H1 (cell line): Measurements from ENCODE around the gene INHA. TPM values are rescaled to one million over a fixed set of nuclear protein-coding genes. Genes with fewer than 3 reads are reported as not detected.

Source experiments
- CTCF ChIA-PET: fragments of 300-600 bp; sonication (Branson Sonifier 250); formaldehyde crosslinking; loops from one replicate; lab custom pipeline; 2021; ENCODE audit not compliant: partially characterized antibody; lab: Charles Lee
- POLR2A ChIA-PET: fragments of 300-600 bp; sonication (Branson Sonifier 250); formaldehyde crosslinking; loops from one replicate; lab custom pipeline; 2021; ENCODE audit warnings: inconsistent platforms; ENCODE audit not compliant: partially characterized antibody; lab: Charles Lee
- DNase-seq, 2 experiments: peaks; one replicate each; pipeline versions ENCODE4 v3.0.0 to v3.0.0-alpha.2; 2010 to 2022; ENCODE audit warnings: low spot score in 2 of 2, low read depth in 1 of 2, mixed read lengths in 1 of 2
- FAIRE-seq: peaks from 2 replicates; lab custom pipeline; 2011; peaks lifted over from hg19 to GRCh38; lab: Jason Lieb, UNC
- H2AFZ ChIP-seq: 2 replicates; pipeline ENCODE4 v1.8.1; 2012; ENCODE audit warnings: low read length, inconsistent platforms
- H2AK5ac ChIP-seq: 2 replicates; pipeline ENCODE4 v1.6.1; 2013; ENCODE audit warnings: low read depth, low read length
- H2BK120ac ChIP-seq: replicated peaks from 2 replicates; pipeline ENCODE3; 2013; ENCODE audit warnings: low read depth, low read length, inconsistent platforms
- H2BK12ac ChIP-seq: 2 replicates; pipeline ENCODE4 v1.6.1; 2013; ENCODE audit warnings: low read depth, low read length
- H2BK15ac ChIP-seq: 2 replicates; pipeline ENCODE4 v1.6.1; 2013; ENCODE audit warnings: low read length
- H2BK20ac ChIP-seq: 2 replicates; pipeline ENCODE4 v1.6.1; 2013; ENCODE audit warnings: low read length
- H2BK5ac ChIP-seq: 2 replicates; pipeline ENCODE4 v1.6.1; 2013; ENCODE audit warnings: low read depth, low read length
- H3K14ac ChIP-seq: 2 replicates; pipeline ENCODE4 v1.6.1; 2013; ENCODE audit warnings: inconsistent platforms; ENCODE audit not compliant: insufficient read length
- H3K18ac ChIP-seq: 2 replicates; pipeline ENCODE4 v1.6.1; 2013; ENCODE audit warnings: low read length; ENCODE audit errors: extremely low read depth
- H3K23ac ChIP-seq: 2 replicates; pipeline ENCODE4 v1.6.1; 2013; ENCODE audit warnings: inconsistent platforms; ENCODE audit not compliant: insufficient read length
- H3K23me2 ChIP-seq: 2 replicates; pipeline ENCODE4 v1.6.1; 2013; ENCODE audit warnings: low read depth, low read length
- H3K27ac ChIP-seq: 2 replicates; pipeline ENCODE4 v1.6.1; 2011; ENCODE audit warnings: low read depth, low read length, inconsistent platforms
- H3K27me3 ChIP-seq, 4 experiments: replicated peaks in 1 of 4; 1 replicate in 1 of 4; 2 replicates in 3 of 4; pipeline versions ENCODE4 v1.6.1 to v1.8.1; 2011 to 2013; ENCODE audit warnings: low read length in 3 of 4, mild to moderate bottlenecking in 3 of 4, inconsistent platforms in 2 of 4, mixed read lengths in 2 of 4, moderate library complexity in 1 of 4; ENCODE audit not compliant: control insufficient read depth in 3 of 4, insufficient read depth in 3 of 4; ENCODE audit errors: extremely low read depth in 1 of 4
- H3K36me3 ChIP-seq, 4 experiments: 2 replicates each; pipeline versions ENCODE4 v1.6.1 to v1.8.1; 2011 to 2013; ENCODE audit warnings: mild to moderate bottlenecking in 4 of 4, low read length in 3 of 4, moderate library complexity in 2 of 4, control low read depth in 1 of 4, inconsistent platforms in 1 of 4; ENCODE audit not compliant: insufficient read depth in 4 of 4, control insufficient read depth in 2 of 4
- H3K4ac ChIP-seq: replicated peaks from 2 replicates; pipeline ENCODE3; 2013; ENCODE audit warnings: low read length, low read depth, mixed read lengths, inconsistent platforms; ENCODE audit not compliant: insufficient read length
- H3K4me1 ChIP-seq, 4 experiments: replicated peaks in 1 of 4; 1 replicate in 1 of 4; 2 replicates in 3 of 4; pipeline versions ENCODE4 v1.6.1 to v1.8.1; 2011 to 2013; ENCODE audit warnings: low read length in 3 of 4, inconsistent platforms in 2 of 4, mixed read lengths in 1 of 4; ENCODE audit not compliant: insufficient read depth in 4 of 4, control insufficient read depth in 3 of 4
- H3K4me2 ChIP-seq, 2 experiments: 2 replicates each; pipeline versions ENCODE4 v1.6.1 to v1.8.1; 2011 to 2013; ENCODE audit warnings: low read depth in 2 of 2, low read length in 2 of 2, control low read depth in 1 of 2, inconsistent platforms in 1 of 2, mild to moderate bottlenecking in 1 of 2; ENCODE audit not compliant: insufficient read depth in 1 of 2
- H3K4me3 ChIP-seq, 4 experiments: fragments of 200-600, 300-600 bp in 1 of 4; sonication (generic), shearing (Covaris generic), sonication (Bioruptor Twin) in 1 of 4; 2 replicates each; pipeline versions ENCODE4 v1.5.1 to v1.8.1; 2011 to 2016; ENCODE audit warnings: low read length in 4 of 4, low read depth in 3 of 4, control low read depth in 2 of 4, inconsistent platforms in 2 of 4, mild to moderate bottlenecking in 2 of 4, mixed read lengths in 1 of 4, moderate library complexity in 1 of 4; ENCODE audit not compliant: insufficient read depth in 2 of 4; ENCODE audit errors: extremely low read depth in 1 of 4
- H3K56ac ChIP-seq: replicated peaks from 2 replicates; pipeline ENCODE3; 2013; ENCODE audit warnings: low read depth, mild to moderate bottlenecking, mixed read lengths, low read length, inconsistent platforms; ENCODE audit not compliant: insufficient read length
- H3K79me1 ChIP-seq: 2 replicates; pipeline ENCODE4 v1.6.1; 2013; ENCODE audit warnings: low read depth, low read length, control low read depth
- H3K79me2 ChIP-seq, 2 experiments: 2 replicates each; pipeline versions ENCODE4 v1.6.1 to v1.8.1; 2012 to 2013; ENCODE audit warnings: low read length in 2 of 2, mild to moderate bottlenecking in 2 of 2, inconsistent platforms in 1 of 2; ENCODE audit not compliant: insufficient read depth in 2 of 2, control insufficient read depth in 1 of 2
- H3K9ac ChIP-seq, 4 experiments: replicated peaks in 1 of 4; 1 replicate in 1 of 4; 2 replicates in 3 of 4; pipeline versions ENCODE4 v1.6.1 to v1.8.1; 2011 to 2013; ENCODE audit warnings: low read depth in 3 of 4, low read length in 3 of 4, control low read depth in 2 of 4, mild to moderate bottlenecking in 2 of 4, moderate library complexity in 2 of 4, inconsistent platforms in 1 of 4; ENCODE audit errors: extremely low read depth in 1 of 4
- H3K9me3 ChIP-seq, 2 experiments: 2 replicates each; pipeline versions ENCODE4 v1.6.1 to v1.8.1; 2012 to 2013; ENCODE audit warnings: mild to moderate bottlenecking in 2 of 2, moderate library complexity in 2 of 2, control low read depth in 1 of 2, inconsistent platforms in 1 of 2, low read depth in 1 of 2, low read length in 1 of 2, mixed read lengths in 1 of 2; ENCODE audit not compliant: insufficient read depth in 2 of 2
- H4K20me1 ChIP-seq, 2 experiments: replicated peaks in 1 of 2; 2 replicates each; pipeline versions ENCODE3 to v1.8.1; 2011 to 2013; ENCODE audit warnings: inconsistent platforms in 2 of 2, low read length in 2 of 2, mild to moderate bottlenecking in 1 of 2; ENCODE audit not compliant: insufficient read depth in 2 of 2, control insufficient read depth in 1 of 2
- H4K5ac ChIP-seq: 2 replicates; pipeline ENCODE4 v1.6.1; 2013; ENCODE audit warnings: low read length, low read depth, mixed read lengths, inconsistent platforms; ENCODE audit not compliant: insufficient read length
- H4K8ac ChIP-seq: 2 replicates; pipeline ENCODE4 v1.8.0; 2013; ENCODE audit warnings: mild to moderate bottlenecking, moderate library complexity, low read length, inconsistent platforms; ENCODE audit not compliant: insufficient read depth; ENCODE audit errors: extremely low read depth
- H4K91ac ChIP-seq: replicated peaks from 2 replicates; pipeline ENCODE3; 2013; ENCODE audit warnings: low read length, mixed read lengths, inconsistent platforms; ENCODE audit not compliant: insufficient read length
- HDAC2 ChIP-seq, 2 experiments: fragments of 300-600 bp in 1 of 2; sonication (generic) in 1 of 2; IDR thresholded peaks; 2 replicates each; pipeline ENCODE4 v1.6.1; 2011 to 2012; ENCODE audit warnings: low read depth in 2 of 2, low read length in 2 of 2, mild to moderate bottlenecking in 2 of 2, moderate library complexity in 2 of 2, borderline replicate concordance in 1 of 2, inconsistent platforms in 1 of 2
- KDM5A ChIP-seq: fragments of 200-600 bp; IDR thresholded peaks from 2 replicates; pipeline ENCODE4 v1.7.1; 2012; ENCODE audit warnings: mild to moderate bottlenecking, low read length, inconsistent platforms, mixed read lengths
- POLR2AphosphoS5 ChIP-seq: IDR thresholded peaks from 2 replicates; pipeline ENCODE4 v1.6.1; 2011; ENCODE audit warnings: low read depth, low read length
- WGBS, 2 experiments: shearing (Covaris generic) in 1 of 2; methylation state at CpG; one replicate each; pipeline versions ENCODE4 v1.1.6 to v1.1.7; 2013 to 2015; ENCODE audit warnings: low lambda C conversion rate in 2 of 2, mixed read lengths in 2 of 2, inconsistent platforms in 1 of 2, low coverage in 1 of 2, missing lambda C conversion rate in 1 of 2; ENCODE audit not compliant: insufficient replicate concordance in 2 of 2, insufficient coverage in 1 of 2, insufficient read length in 1 of 2; ENCODE audit errors: extremely low coverage in 1 of 2, missing lambda C conversion rate in 1 of 2; 5-methylcytosine and 5-hydroxymethylcytosine counted together
- polyA plus RNA-seq, 7 experiments: library from polyadenylated mRNA; depleted of rRNA in 3 of 7; stranded (reverse) in 5 of 7; unstranded in 2 of 7; fragments of >200 nt in 5 of 7; fragments of 200-250 nt in 2 of 7; gene quantifications; 1 replicate in 5 of 7; 2 replicates in 1 of 7; 4 replicates in 1 of 7; pipeline versions ENCODE4 v1.2.1 to v1.2.3, GENCODE V29; 2011 to 2013; ENCODE audit warnings: missing spikeins in 2 of 7, mixed read lengths in 2 of 7
- total RNA-seq: library from RNA; stranded (reverse); fragmentation: NEBNext Ultra II Directional; extraction: Animal tissue kit (Norgen Biotek cat#: 25700); gene quantifications from 2 replicates; pipeline ENCODE4 v1.2.1, GENCODE V29; 2021
- TF ChIP-seq, protein P1 (sequence below): IDR thresholded peaks from 2 replicates; pipeline ENCODE4 v1.6.1; 2011; ENCODE audit warnings: low read depth, mild to moderate bottlenecking, low read length; ENCODE audit not compliant: insufficient read depth

INHA gene
- total and polyA plus RNA-seq, 2 of the 8 experiments (the other 6 are each of a cell fraction or from before 2014, with no cell fraction given), result 0.65 to 2.7 TPM

DNA sequence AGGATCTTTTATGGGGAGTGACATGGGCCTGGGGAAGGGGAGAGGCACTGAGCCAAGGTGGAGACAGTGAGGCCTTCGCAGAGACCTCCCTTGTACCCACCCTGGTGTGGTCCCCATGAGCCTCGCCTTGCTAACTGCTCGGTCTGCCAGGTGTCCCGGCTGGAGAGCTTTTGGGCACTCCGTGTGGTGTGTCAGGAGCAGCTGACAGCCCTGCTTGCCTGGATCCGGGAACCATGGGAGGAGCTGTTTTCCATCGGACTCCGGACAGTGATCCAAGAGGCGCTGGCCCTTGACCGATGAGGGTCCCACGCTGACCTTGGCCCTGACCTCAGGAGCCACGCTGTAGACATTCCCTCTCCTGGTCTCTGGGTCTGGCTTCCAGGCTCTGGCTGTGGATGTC, 43.8 kb downstream of the INHA start:
- H4K8ac ChIP-seq, result no peak overlapping the region
- CTCF ChIA-PET, result interaction anchor here (0.8 to 18.7 kb wide), 8 partner anchors 10 to 78 kb away, joined by 3 to 356 read pairs (median 4); partner anchors contain the start of gene SLC4A3
- H4K20me1 ChIP-seq, result peaks cover 0 to 3% of the 10 kb centered on the region in 2 experiments
- no peak overlapping the region for H2AK5ac ChIP-seq
- no peak overlapping the region for H2BK12ac ChIP-seq
- H2BK120ac ChIP-seq, result no peak overlapping the region
- H3K9me3 ChIP-seq, result no peaks in the 10 kb centered on the region
- no peak overlapping the region for H3K56ac ChIP-seq
- H3K23ac ChIP-seq, result no peak overlapping the region
- no peaks in the 10 kb centered on the region; the same call in 1 of the 2 replicates for H3K79me1 ChIP-seq
- no peak overlapping the region for H3K4ac ChIP-seq
- POLR2A ChIA-PET, result interaction anchor here (1.2 to 1.3 kb wide), 3 partner anchors 9 to 45 kb away, joined by 4 to 5 read pairs (median 4); partner anchors contain the start of genes INHA and OBSL1
- peaks cover 0 to 6% (median 0%) of the 10 kb centered on the region in 4 experiments; a peak in 3 of 8 replicates for H3K36me3 ChIP-seq
- DNase-seq (no peak), FAIRE-seq (no peak)
- no peak overlapping the region for H3K4me3 ChIP-seq
- no peak overlapping the region for H3K9ac ChIP-seq
- H3K27me3 ChIP-seq, result no peaks in the 10 kb centered on the region
- no peak overlapping the region for H2BK15ac ChIP-seq
- H3K4me1 ChIP-seq, result no peaks in the 10 kb centered on the region; a peak in 1 of 7 replicates
- H3K27ac ChIP-seq, result no peak overlapping the region
- no peak overlapping the region for H3K14ac ChIP-seq
- no peak overlapping the region for H4K5ac ChIP-seq
- no peak overlapping the region for H3K18ac ChIP-seq
- TF ChIP-seq HDAC2 (IDR thresholded peaks at IDR 0.05; ENCODE audit: borderline replicate concordance in 1 of 2, low read depth in 2 of 2, low read length in 2 of 2) (no peak), POLR2AphosphoS5 (no peak), KDM5A (no peak)
- TF ChIP-seq, protein P1, sequence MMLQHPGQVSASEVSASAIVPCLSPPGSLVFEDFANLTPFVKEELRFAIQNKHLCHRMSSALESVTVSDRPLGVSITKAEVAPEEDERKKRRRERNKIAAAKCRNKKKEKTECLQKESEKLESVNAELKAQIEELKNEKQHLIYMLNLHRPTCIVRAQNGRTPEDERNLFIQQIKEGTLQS, result no peak
- TF ChIP-seq, all 59 proteins: peak for 0
- WGBS, 2 experiments, result 73% methylated on average over 11 of the region's 12 CpGs; no CpG with 5 or more reads in 1 of the 2 experiments
- no peak overlapping the region for H2BK20ac ChIP-seq
- H3K4me2 ChIP-seq, result no peak overlapping the region
- no peaks in the 10 kb centered on the region for H3K79me2 ChIP-seq
- no peak overlapping the region for H2BK5ac ChIP-seq
- no peaks in the 10 kb centered on the region for H3K23me2 ChIP-seq
- H2AFZ ChIP-seq, result no peak overlapping the region
- no peak overlapping the region for H4K91ac ChIP-seq
